ENCODE data around the gene NPAS3. TPM values are rescaled to one million over a fixed set of nuclear protein-coding genes. Genes with fewer than 3 reads are reported as not detected.

Gene NPAS3
- total and polyA plus RNA-seq, 2 donors (not counting 3 experiments of a cell fraction or from before 2014, with no cell fraction given): 0.10 to 0.13 TPM

- Histone ChIP-seq H3K9me3 (replicated peaks; ENCODE audit: control insufficient read depth, insufficient read depth, low read length) (no peaks in the 10 kb centered on the region), H3K4me1 (ENCODE audit: control insufficient read depth, extremely low read depth, insufficient read depth, low read length) (peaks cover under 1% of the 10 kb centered on the region), H3K27ac (ENCODE audit: insufficient read depth, low read depth, low read length) (no peak overlapping the region), H3K9me1 (replicated peaks; ENCODE audit: control insufficient read depth, extremely low read depth, insufficient read depth, low read length) (no peaks in the 10 kb centered on the region), H3K4me2 (ENCODE audit: insufficient read depth, low read length) (no peak overlapping the region), H4K20me1 (replicated peaks; ENCODE audit: control insufficient read depth, extremely low read depth, insufficient read depth, low read length) (no peaks in the 10 kb centered on the region), H3K9ac (replicated peaks; ENCODE audit: extremely low read depth, insufficient read depth, low read length) (no peak overlapping the region), H3K27me3 (ENCODE audit: control insufficient read depth in 2 of 2, insufficient read depth in 2 of 2, low read length in 2 of 2) (no peaks in the 10 kb centered on the region), H3K4me3 (replicated peaks in 1 of 3; ENCODE audit: insufficient read depth in 1 of 3, low read depth in 1 of 3, low read length in 3 of 3) (no peak overlapping the region), H2AFZ (ENCODE audit: low read depth, low read length) (no peak overlapping the region), H3K36me3 (ENCODE audit: control insufficient read depth in 2 of 2, extremely low read depth in 1 of 2, insufficient read depth in 2 of 2, low read length in 2 of 2) (no peaks in the 10 kb centered on the region), H3K79me2 (ENCODE audit: control insufficient read depth, insufficient read depth, low read length) (no peaks in the 10 kb centered on the region)
- DNase-seq (ENCODE audit: low read depth, low spot score) (no peak), FAIRE-seq (no peak)
- ChIA-PET CTCF (no interaction called here), POLR2A (no interaction called here)
- BruUV-seq (replicated peaks): no TSS peak
- TF ChIP-seq, protein P1, sequence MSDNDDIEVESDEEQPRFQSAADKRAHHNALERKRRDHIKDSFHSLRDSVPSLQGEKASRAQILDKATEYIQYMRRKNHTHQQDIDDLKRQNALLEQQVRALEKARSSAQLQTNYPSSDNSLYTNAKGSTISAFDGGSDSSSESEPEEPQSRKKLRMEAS (IDR thresholded peaks at IDR 0.05; ENCODE audit: insufficient read depth, insufficient read length): no peak
- no peak for TF ChIP-seq MYC (IDR thresholded peaks at IDR 0.05; ENCODE audit: low read depth, low read length)
- TF ChIP-seq, protein P2, sequence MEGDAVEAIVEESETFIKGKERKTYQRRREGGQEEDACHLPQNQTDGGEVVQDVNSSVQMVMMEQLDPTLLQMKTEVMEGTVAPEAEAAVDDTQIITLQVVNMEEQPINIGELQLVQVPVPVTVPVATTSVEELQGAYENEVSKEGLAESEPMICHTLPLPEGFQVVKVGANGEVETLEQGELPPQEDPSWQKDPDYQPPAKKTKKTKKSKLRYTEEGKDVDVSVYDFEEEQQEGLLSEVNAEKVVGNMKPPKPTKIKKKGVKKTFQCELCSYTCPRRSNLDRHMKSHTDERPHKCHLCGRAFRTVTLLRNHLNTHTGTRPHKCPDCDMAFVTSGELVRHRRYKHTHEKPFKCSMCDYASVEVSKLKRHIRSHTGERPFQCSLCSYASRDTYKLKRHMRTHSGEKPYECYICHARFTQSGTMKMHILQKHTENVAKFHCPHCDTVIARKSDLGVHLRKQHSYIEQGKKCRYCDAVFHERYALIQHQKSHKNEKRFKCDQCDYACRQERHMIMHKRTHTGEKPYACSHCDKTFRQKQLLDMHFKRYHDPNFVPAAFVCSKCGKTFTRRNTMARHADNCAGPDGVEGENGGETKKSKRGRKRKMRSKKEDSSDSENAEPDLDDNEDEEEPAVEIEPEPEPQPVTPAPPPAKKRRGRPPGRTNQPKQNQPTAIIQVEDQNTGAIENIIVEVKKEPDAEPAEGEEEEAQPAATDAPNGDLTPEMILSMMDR (IDR thresholded peaks at IDR 0.05; ENCODE audit: extremely low read depth in 1 of 2, insufficient read depth in 1 of 2, low read depth in 1 of 2, low read length in 2 of 2): no peak
- no peak for TF ChIP-seq POLR2AphosphoS5 (IDR thresholded peaks at IDR 0.05; ENCODE audit: insufficient read depth, low read depth, low read length)
- TF ChIP-seq EZH2 (IDR thresholded peaks at IDR 0.05; ENCODE audit: borderline replicate concordance, low read depth, low read length, severe bottlenecking): no peak
- TF ChIP-seq JUN (IDR thresholded peaks at IDR 0.05; ENCODE audit: borderline replicate concordance, insufficient read depth, insufficient read length, low read depth): no peak
- TF ChIP-seq GATA2 (IDR thresholded peaks at IDR 0.05; ENCODE audit: insufficient read depth, insufficient read length, low read depth, low read length): no peak
- TF ChIP-seq FOS (IDR thresholded peaks at IDR 0.05; ENCODE audit: borderline replicate concordance, insufficient read depth, low read length): no peak
- TF ChIP-seq POLR2A (IDR thresholded peaks at IDR 0.05; ENCODE audit: low read depth, low read length): no peak
- intact Hi-C loops (cut with micrococcal nuclease): no loop called here
- dilution Hi-C loops (cut with MboI; ENCODE audit: extremely low pct_ligation_motif_present, low sequenced_read_pairs): no loop called here
Measured at GRCh38 chr14:33756833-33757232, 818.2 kb downstream of the NPAS3 start.

All from endothelial cell of umbilical vein (primary cell).